OCI-LY1 (cell line): ENCODE data around the gene UROC1.

ENCODE experiments used
- CTCF ChIP-seq: fragments of 200-600 bp; sonication (generic), shearing (Covaris generic); IDR thresholded peaks from 2 replicates; pipeline ENCODE4 v1.5.1; 2017; ENCODE audit warnings: mild to moderate bottlenecking, antibody characterized with exemption, low read length, moderate library complexity, mixed read lengths
- EZH2 ChIP-seq: fragments of 200-600 bp; sonication (generic), shearing (Covaris generic); IDR thresholded peaks from 2 replicates; pipeline ENCODE4 v1.8.0; 2017; ENCODE audit warnings: borderline replicate concordance, mixed run types, mild to moderate bottlenecking, antibody characterized with exemption, low read length, moderate library complexity, mixed read lengths

GRCh38 chr3:126555795-126556636 is 38.4 kb upstream of the UROC1 start:
- TF ChIP-seq CTCF = no peak
- no peak for TF ChIP-seq EZH2
